B cell (primary cell): ENCODE measurements around the gene DNTTIP2. TPM values are rescaled to one million over a fixed set of nuclear protein-coding genes. Genes with fewer than 3 reads are reported as not detected.
A peak's percentile ranks its signal among the peaks of the same experiment; 100 is the strongest.

Experiments
- ATAC-seq: fragments of 200-7000 bp; cut with Tn5 transposase; one replicate; pipeline ENCODE4 v1.10.0; 2021; ENCODE audit warnings: low read depth, mild to moderate bottlenecking, moderate number of reproducible peaks, moderate library complexity
- CTCF ChIA-PET: fragments of 350-600 bp; sonication (Branson Sonifier 250); formaldehyde crosslinking; loops from one replicate; lab custom pipeline; 2021; ENCODE audit warnings: antibody characterized with exemption, inconsistent platforms; lab: Charles Lee
- POLR2A ChIA-PET: fragments of 350-600 bp; sonication (Branson Sonifier 250); formaldehyde crosslinking; loops from one replicate; lab custom pipeline; 2021; ENCODE audit warnings: antibody characterized with exemption; lab: Charles Lee
- DNase-seq: peaks from one replicate; pipeline ENCODE4 v3.0.0; 2013
- H2AFZ ChIP-seq: 2 replicates; pipeline ENCODE4 v1.6.1; 2012; ENCODE audit warnings: mild to moderate bottlenecking, low read depth, low read length; ENCODE audit not compliant: insufficient read depth, poor library complexity, severe bottlenecking
- H3K27ac ChIP-seq, 2 donors: 1 replicate in 1 of 2; 2 replicates in 1 of 2; pipeline ENCODE4 v1.5.1; 2012 to 2013; ENCODE audit warnings: low read length in 2 of 2, mild to moderate bottlenecking in 2 of 2, moderate library complexity in 1 of 2
- H3K27me3 ChIP-seq, 4 experiments: fragments of 200-600 bp in 1 of 4; sonication (generic) in 1 of 4; replicated peaks in 1 of 4; 1 replicate in 2 of 4; 2 replicates in 2 of 4; pipeline versions ENCODE4 v1.6.1 to v1.7.0; 2013 to 2016; ENCODE audit warnings: low read length in 3 of 4, mild to moderate bottlenecking in 2 of 4, mixed read lengths in 1 of 4, moderate library complexity in 1 of 4; ENCODE audit not compliant: insufficient read depth in 4 of 4, control insufficient read depth in 3 of 4; ENCODE audit errors: control extremely low read depth in 1 of 4
- H3K36me3 ChIP-seq, 2 experiments: replicated peaks in 1 of 2; 1 replicate in 1 of 2; 2 replicates in 1 of 2; pipeline versions ENCODE4 v1.6.1 to v1.7.1; 2013; ENCODE audit warnings: low read length in 1 of 2; ENCODE audit not compliant: insufficient read depth in 2 of 2, control insufficient read depth in 1 of 2; ENCODE audit errors: control extremely low read depth in 1 of 2, extremely low read depth in 1 of 2
- H3K4me1 ChIP-seq, 2 donors: fragments of 200-600 bp in 1 of 2; sonication (generic) in 1 of 2; 1 replicate in 1 of 2; 2 replicates in 1 of 2; pipeline versions ENCODE4 v1.5.1 to v1.6.1; 2013 to 2017; ENCODE audit warnings: low read length in 2 of 2; ENCODE audit not compliant: control insufficient read depth in 2 of 2, insufficient read depth in 2 of 2
- H3K4me2 ChIP-seq: replicated peaks from 2 replicates; pipeline ENCODE3; 2012; ENCODE audit warnings: mild to moderate bottlenecking, low read depth, low read length; ENCODE audit not compliant: poor library complexity, severe bottlenecking
- H3K4me3 ChIP-seq, 5 experiments: fragments of 200-600 bp in 1 of 5; sonication (generic) in 1 of 5; 1 replicate in 3 of 5; 2 replicates in 2 of 5; pipeline versions ENCODE4 v1.5.1 to v1.7.0; 2011 to 2016; ENCODE audit warnings: low read length in 4 of 5, mild to moderate bottlenecking in 4 of 5, low read depth in 2 of 5, control low read depth in 1 of 5, moderate library complexity in 1 of 5; ENCODE audit not compliant: insufficient read depth in 1 of 5; ENCODE audit errors: control extremely low read depth in 1 of 5, extremely low read depth in 1 of 5
- H3K79me2 ChIP-seq: fragments of 200-600 bp; sonication (generic); one replicate; pipeline ENCODE4 v1.6.0; 2016; ENCODE audit warnings: low read length; ENCODE audit not compliant: control insufficient read depth, insufficient read depth
- H3K9ac ChIP-seq: fragments of 200-600 bp; sonication (generic); 2 replicates; pipeline ENCODE4 v1.6.1; 2017; ENCODE audit warnings: mild to moderate bottlenecking, low read length, moderate library complexity
- H3K9me3 ChIP-seq, 3 donors: one replicate each; pipeline versions ENCODE4 v1.6.1 to v1.7.1; 2013; ENCODE audit warnings: low read length in 2 of 3; ENCODE audit not compliant: control insufficient read depth in 2 of 3, insufficient read depth in 1 of 3; ENCODE audit errors: control extremely low read depth in 1 of 3
- H4K20me1 ChIP-seq: 2 replicates; pipeline ENCODE4 v1.6.0; 2012; ENCODE audit warnings: mild to moderate bottlenecking, low read length; ENCODE audit not compliant: insufficient read depth, control insufficient read depth, poor library complexity, severe bottlenecking
- H3K27ac Mint-ChIP-seq: one replicate; pipeline ENCODE4 v1.8.0; 2021; ENCODE audit warnings: mixed read lengths
- H3K27me3 Mint-ChIP-seq: one replicate; pipeline ENCODE4 v1.8.0; 2021; ENCODE audit warnings: mixed read lengths
- H3K4me1 Mint-ChIP-seq: one replicate; pipeline ENCODE4 v1.8.0; 2021; ENCODE audit warnings: mixed read lengths
- H3K4me3 Mint-ChIP-seq: one replicate; pipeline ENCODE4 v1.8.0; 2021; ENCODE audit warnings: mixed read lengths
- H3K9me3 Mint-ChIP-seq: one replicate; pipeline ENCODE4 v1.8.0; 2022; ENCODE audit warnings: mixed read lengths; ENCODE audit not compliant: insufficient read depth
- EZH2 ChIP-seq: IDR thresholded peaks from 2 replicates; pipeline ENCODE4 v1.6.1; 2012; ENCODE audit warnings: borderline replicate concordance, low read depth, mild to moderate bottlenecking, moderate library complexity, low read length; ENCODE audit not compliant: insufficient read depth, poor library complexity, severe bottlenecking
- WGBS: methylation state at CpG from one replicate; pipeline ENCODE4 v1.1.5; 2013; ENCODE audit warnings: missing lambda C conversion rate; ENCODE audit not compliant: insufficient coverage; 5-methylcytosine and 5-hydroxymethylcytosine counted together
- intact Hi-C: fragments of 100-400 bp; cut with micrococcal nuclease; formaldehyde crosslinking; loops from one replicate; pipeline ENCODE4 v1.10.0; 2022
- polyA plus RNA-seq: library from polyadenylated mRNA; depleted of rRNA; stranded (reverse); fragments of >200 nt; gene quantifications from 2 replicates; pipeline ENCODE4 v1.2.3, GENCODE V29; 2012
- total RNA-seq, 2 donors: library from RNA; stranded (reverse); fragments of 120-200 nt in 1 of 2; gene quantifications; 1 replicate in 1 of 2; 2 replicates in 1 of 2; pipeline versions ENCODE4 v1.2.3 to v1.2.4, GENCODE V29; 2013 to 2022
- TF ChIP-seq, protein P1 (sequence below): fragments of 200-600 bp; IDR thresholded peaks from one replicate; pipeline ENCODE4 v1.8.0; 2022; ENCODE audit warnings: antibody characterized with exemption, mild to moderate bottlenecking

Gene DNTTIP2
- total and polyA plus RNA-seq, 2 donors (not counting 1 experiment from before 2014, with no cell fraction given): 13.6 to 62.1 TPM

DNA sequence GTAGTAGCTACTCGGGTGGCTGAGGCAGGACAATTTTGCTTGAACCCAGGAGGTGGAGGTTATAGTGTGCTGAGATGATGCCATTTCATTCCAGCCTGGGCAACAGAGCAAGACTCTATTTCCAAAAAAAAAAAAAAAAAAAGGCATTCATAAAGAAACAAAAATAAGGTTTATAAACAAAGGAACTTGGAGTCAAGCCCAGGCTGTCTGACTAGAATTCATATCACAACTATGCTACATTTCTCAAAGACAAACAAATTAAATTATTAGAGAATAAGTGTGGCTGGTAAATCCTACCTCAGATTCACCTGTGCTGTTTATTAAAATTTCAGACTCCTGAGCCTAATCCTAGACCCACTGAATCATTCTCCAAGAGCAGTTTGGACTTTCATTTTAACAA is 26.0 kb upstream of the DNTTIP2 start:
- H3K9me3 ChIP-seq: no peaks in the 10 kb centered on the region
- no peak for TF ChIP-seq EZH2
- TF ChIP-seq, protein P1, sequence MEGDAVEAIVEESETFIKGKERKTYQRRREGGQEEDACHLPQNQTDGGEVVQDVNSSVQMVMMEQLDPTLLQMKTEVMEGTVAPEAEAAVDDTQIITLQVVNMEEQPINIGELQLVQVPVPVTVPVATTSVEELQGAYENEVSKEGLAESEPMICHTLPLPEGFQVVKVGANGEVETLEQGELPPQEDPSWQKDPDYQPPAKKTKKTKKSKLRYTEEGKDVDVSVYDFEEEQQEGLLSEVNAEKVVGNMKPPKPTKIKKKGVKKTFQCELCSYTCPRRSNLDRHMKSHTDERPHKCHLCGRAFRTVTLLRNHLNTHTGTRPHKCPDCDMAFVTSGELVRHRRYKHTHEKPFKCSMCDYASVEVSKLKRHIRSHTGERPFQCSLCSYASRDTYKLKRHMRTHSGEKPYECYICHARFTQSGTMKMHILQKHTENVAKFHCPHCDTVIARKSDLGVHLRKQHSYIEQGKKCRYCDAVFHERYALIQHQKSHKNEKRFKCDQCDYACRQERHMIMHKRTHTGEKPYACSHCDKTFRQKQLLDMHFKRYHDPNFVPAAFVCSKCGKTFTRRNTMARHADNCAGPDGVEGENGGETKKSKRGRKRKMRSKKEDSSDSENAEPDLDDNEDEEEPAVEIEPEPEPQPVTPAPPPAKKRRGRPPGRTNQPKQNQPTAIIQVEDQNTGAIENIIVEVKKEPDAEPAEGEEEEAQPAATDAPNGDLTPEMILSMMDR: no peak
- H2AFZ ChIP-seq: no peak overlapping the region
- no peaks in the 10 kb centered on the region for H4K20me1 ChIP-seq
- CTCF ChIA-PET: interaction anchor here (0.5 to 0.7 kb wide), 2 partner anchors 12 to 596 kb away, joined by 3 read pairs; no protein-coding TSS in a partner anchor
- intact Hi-C loops: loop anchor here (5.0 to 10.0 kb wide), 3 partner anchors 158 to 1070 kb away; partner anchors contain the start of gene RPL5
- H3K4me2 ChIP-seq: no peak overlapping the region
- Mint-ChIP-seq H3K27ac (peak overlapping the region; percentile 32), H3K27me3 (no peaks in the 10 kb centered on the region), H3K9me3 (no peaks in the 10 kb centered on the region), H3K4me3 (no peak overlapping the region), H3K4me1 (peaks cover 32% of the 10 kb centered on the region)
- H3K27ac ChIP-seq: peak overlapping the region in 1 of 2 donors; percentile 40
- DNase-seq: no peak
- POLR2A ChIA-PET: no interaction called here
- H3K79me2 ChIP-seq: peaks cover 31% of the 10 kb centered on the region
- WGBS: no CpG with 5 or more reads among the region's 1 CpG
- H3K9ac ChIP-seq: no peak overlapping the region
- no peak for ATAC-seq
- peaks cover 23 to 27% of the 10 kb centered on the region in 2 donors for H3K4me1 ChIP-seq
- H3K27me3 ChIP-seq: no peaks in the 10 kb centered on the region
- no peak overlapping the region for H3K4me3 ChIP-seq
- no peaks in the 10 kb centered on the region for H3K36me3 ChIP-seq

DNA sequence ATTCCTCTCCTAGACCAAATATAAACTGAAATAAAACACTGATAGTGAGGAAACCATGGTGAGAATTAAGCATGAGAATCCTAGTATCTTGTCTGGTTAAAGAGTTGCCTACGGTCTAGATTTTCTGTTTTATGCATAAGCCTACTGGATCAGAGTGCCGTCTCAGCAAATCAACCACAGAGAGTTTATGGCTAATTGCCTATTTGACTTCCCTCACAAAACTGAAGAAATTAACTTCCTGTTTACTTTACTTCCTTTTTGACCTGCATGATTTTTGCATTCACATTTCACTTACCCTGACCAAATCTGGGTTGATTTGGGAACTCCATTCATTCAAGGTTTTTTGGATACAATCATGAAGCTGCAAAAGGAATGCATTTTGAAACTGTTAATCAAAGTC is 25.2 kb upstream of the DNTTIP2 start:
- Histone ChIP-seq H3K4me3 (peak overlapping the region in 1 of 5 experiments; percentile 12), H3K9ac (no peak overlapping the region), H3K36me3 (no peaks in the 10 kb centered on the region), H3K27ac (peak overlapping the region; percentile 2 to 56), H3K79me2 (peaks cover 31% of the 10 kb centered on the region), H4K20me1 (no peaks in the 10 kb centered on the region), H2AFZ (peak overlapping the region; percentile 6), H3K4me1 (peaks cover 18 to 24% of the 10 kb centered on the region in 2 donors), H3K9me3 (no peaks in the 10 kb centered on the region), H3K27me3 (no peaks in the 10 kb centered on the region), H3K4me2 (peak overlapping the region; percentile 56)
- ATAC-seq: no peak
- Mint-ChIP-seq H3K9me3 (no peaks in the 10 kb centered on the region), H3K4me1 (peaks cover 27% of the 10 kb centered on the region), H3K27me3 (no peaks in the 10 kb centered on the region), H3K4me3 (peak overlapping the region; percentile 61), H3K27ac (peak overlapping the region; percentile 85)
- TF ChIP-seq, protein P1: no peak
- no peak for TF ChIP-seq EZH2
- peak; percentile 52 for DNase-seq
- POLR2A ChIA-PET: no interaction called here
- CTCF ChIA-PET: interaction anchor here (0.5 to 0.7 kb wide), 2 partner anchors 13 to 596 kb away, joined by 3 read pairs; no protein-coding TSS in a partner anchor
- intact Hi-C loops: loop anchor here (1.0 to 10.0 kb wide), 3 partner anchors 25 to 1069 kb away; partner anchors contain the start of genes DNTTIP2 and RPL5
- 0% methylated on average over 2 of the region's 2 CpGs for WGBS
